Endothelial cell of umbilical vein (primary cell): ENCODE measurements around the gene CEMIP. TPM values are rescaled to one million over a fixed set of nuclear protein-coding genes. Genes with fewer than 3 reads are reported as not detected.

Experiments
- BruUV-seq: library from RNA; stranded (reverse); fragments of 400-500 nt; replicated peaks from 2 replicates; lab custom pipeline; 2021; lab: Mats Ljungman, UMichigan
- CTCF ChIA-PET: fragments of 300-600, 350-600 bp; sonication (Branson Sonifier 250); formaldehyde crosslinking; loops from one replicate; lab custom pipeline; 2021; ENCODE audit warnings: antibody characterized with exemption, inconsistent platforms; lab: Charles Lee
- POLR2A ChIA-PET: fragments of 300-600, 350-600 bp; sonication (Branson Sonifier 250); formaldehyde crosslinking; loops from one replicate; lab custom pipeline; 2021; ENCODE audit warnings: antibody characterized with exemption, inconsistent platforms; lab: Charles Lee
- DNase-seq: peaks from one replicate; pipeline ENCODE4 v3.0.0-alpha.2; 2011; ENCODE audit warnings: low read depth, low spot score
- FAIRE-seq: peaks from 2 replicates; lab custom pipeline; 2011; peaks lifted over from hg19 to GRCh38; lab: Jason Lieb, UNC
- H2AFZ ChIP-seq: 2 replicates; pipeline ENCODE4 v1.6.0; 2012; ENCODE audit warnings: low read depth, low read length, control low read depth, inconsistent platforms
- H3K27ac ChIP-seq: 2 replicates; pipeline ENCODE4 v1.5.1; 2011; ENCODE audit warnings: low read depth, mild to moderate bottlenecking, control low read depth, low read length, moderate library complexity; ENCODE audit not compliant: insufficient read depth
- H3K27me3 ChIP-seq, 2 experiments: 2 replicates each; pipeline versions ENCODE4 v1.6.0 to v1.6.1; 2011; ENCODE audit warnings: low read length in 2 of 2, mixed read lengths in 1 of 2; ENCODE audit not compliant: control insufficient read depth in 2 of 2, insufficient read depth in 2 of 2
- H3K36me3 ChIP-seq, 2 experiments: 2 replicates in 1 of 2; 3 replicates in 1 of 2; pipeline ENCODE4 v1.5.1; 2011; ENCODE audit warnings: low read length in 2 of 2, mild to moderate bottlenecking in 1 of 2, moderate library complexity in 1 of 2; ENCODE audit not compliant: control insufficient read depth in 2 of 2, insufficient read depth in 2 of 2; ENCODE audit errors: extremely low read depth in 1 of 2
- H3K4me1 ChIP-seq: 3 replicates; pipeline ENCODE4 v1.5.1; 2011; ENCODE audit warnings: mild to moderate bottlenecking, low read length; ENCODE audit not compliant: control insufficient read depth, insufficient read depth; ENCODE audit errors: extremely low read depth
- H3K4me2 ChIP-seq: 2 replicates; pipeline ENCODE4 v1.6.1; 2011; ENCODE audit warnings: low read length, control low read depth, mixed read lengths; ENCODE audit not compliant: insufficient read depth
- H3K4me3 ChIP-seq, 3 experiments: fragments of 200-600 bp in 1 of 3; sonication (generic), shearing (Covaris generic) in 1 of 3; replicated peaks in 1 of 3; 2 replicates each; pipeline ENCODE4 v1.5.1; 2011 to 2016; ENCODE audit warnings: control low read depth in 3 of 3, low read length in 3 of 3, mild to moderate bottlenecking in 2 of 3, inconsistent platforms in 1 of 3, low read depth in 1 of 3, moderate library complexity in 1 of 3; ENCODE audit not compliant: insufficient read depth in 1 of 3
- H3K79me2 ChIP-seq: 2 replicates; pipeline ENCODE4 v1.6.0; 2012; ENCODE audit warnings: low read length, inconsistent platforms; ENCODE audit not compliant: control insufficient read depth, insufficient read depth
- H3K9ac ChIP-seq: replicated peaks from 2 replicates; pipeline ENCODE3; 2011; ENCODE audit warnings: low read length, control low read depth; ENCODE audit not compliant: insufficient read depth; ENCODE audit errors: extremely low read depth
- H3K9me1 ChIP-seq: replicated peaks from 3 replicates; pipeline ENCODE4 v1.6.0; 2011; ENCODE audit warnings: mild to moderate bottlenecking, low read length; ENCODE audit not compliant: control insufficient read depth, insufficient read depth; ENCODE audit errors: extremely low read depth
- H3K9me3 ChIP-seq: replicated peaks from 2 replicates; pipeline ENCODE4 v1.5.1; 2012; ENCODE audit warnings: low read length, inconsistent platforms; ENCODE audit not compliant: control insufficient read depth, insufficient read depth
- H4K20me1 ChIP-seq: replicated peaks from 2 replicates; pipeline ENCODE3; 2011; ENCODE audit warnings: mild to moderate bottlenecking, low read length; ENCODE audit not compliant: control insufficient read depth, insufficient read depth; ENCODE audit errors: extremely low read depth
- GATA2 ChIP-seq: IDR thresholded peaks from 2 replicates; pipeline ENCODE4 v1.7.0; 2011; ENCODE audit warnings: low read depth, mild to moderate bottlenecking, moderate library complexity, mixed read lengths, low read length; ENCODE audit not compliant: insufficient read length, insufficient read depth
- JUN ChIP-seq: IDR thresholded peaks from 2 replicates; pipeline ENCODE4 v1.6.1; 2011; ENCODE audit warnings: borderline replicate concordance, low read depth; ENCODE audit not compliant: insufficient read length, insufficient read depth
- dilution Hi-C: fragments of 300-500 bp; cut with MboI; formaldehyde crosslinking; loops from one replicate; pipeline ENCODE4 v1.15.0; 2019; ENCODE audit warnings: low sequenced_read_pairs; ENCODE audit not compliant: extremely low pct_ligation_motif_present
- intact Hi-C: fragments of 100-400 bp; cut with micrococcal nuclease; formaldehyde crosslinking; loops from one replicate; pipeline ENCODE4 v1.10.0; 2022
- polyA plus RNA-seq, 4 experiments: library from polyadenylated mRNA; depleted of rRNA in 3 of 4; stranded (reverse) in 3 of 4; unstranded in 1 of 4; fragments of >200 nt; gene quantifications; 2 replicates each; pipeline versions ENCODE4 v1.2.1 to v1.2.3, GENCODE V29; 2011 to 2012; ENCODE audit warnings: missing spikeins in 1 of 4
- total RNA-seq: library from RNA; stranded (reverse); gene quantifications from 2 replicates; pipeline ENCODE4 v1.2.3, GENCODE V29; 2021
- TF ChIP-seq, protein P1 (sequence below): IDR thresholded peaks from 2 replicates; pipeline ENCODE4 v1.6.1; 2011; ENCODE audit not compliant: insufficient read depth, insufficient read length

CEMIP gene
- total and polyA plus RNA-seq, 2 donors (not counting 3 experiments of a cell fraction or from before 2014, with no cell fraction given), result 0.01 TPM; not detected in 1

DNA sequence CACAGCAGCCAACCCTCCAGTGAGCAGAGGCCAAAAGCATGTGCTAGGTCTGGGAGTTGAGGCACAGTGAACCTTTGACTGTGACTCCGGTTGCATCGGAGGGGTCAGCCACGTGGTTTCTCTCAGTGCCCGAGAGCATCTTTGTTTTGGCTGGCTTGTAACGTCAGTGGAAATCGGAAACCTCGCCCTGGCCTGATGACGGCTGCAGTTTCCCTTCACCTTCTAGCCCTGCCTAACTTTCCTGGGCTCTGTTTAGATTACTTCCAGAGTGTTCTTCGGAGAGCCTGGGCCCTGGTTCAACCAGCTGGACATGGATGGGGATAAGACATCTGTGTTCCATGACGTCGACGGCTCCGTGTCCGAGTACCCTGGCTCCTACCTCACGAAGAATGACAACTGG, 153.8 kb downstream of the CEMIP start:
- peaks cover 18% of the 10 kb centered on the region for H3K4me1 ChIP-seq
- intact Hi-C loops, result loop anchor here (10.0 kb wide), 1 partner anchor 1048 kb away; no protein-coding TSS in a partner anchor

GRCh38 chr15:80934761-80935221, 155.6 kb downstream of the CEMIP start:
- intact Hi-C loops (loop anchor here (2.0 to 10.0 kb wide), 2 partner anchors 36 to 1050 kb away; no protein-coding TSS in a partner anchor), dilution Hi-C loops (no loop called here)
- POLR2A ChIA-PET, result interaction anchor here (0.5 kb wide), 1 partner anchor 66 kb away, joined by 3 read pairs; the partner anchor contains the start of gene TLNRD1

More for the DNA sequence above, 153.8 kb downstream of the CEMIP start:
- Histone ChIP-seq H3K4me2 (no peak overlapping the region), H3K27me3 (no peaks in the 10 kb centered on the region), H3K79me2 (no peaks in the 10 kb centered on the region), H2AFZ (no peak overlapping the region), H3K9me1 (no peaks in the 10 kb centered on the region), H4K20me1 (no peaks in the 10 kb centered on the region), H3K27ac (no peak overlapping the region), H3K9ac (no peak overlapping the region), H3K9me3 (no peaks in the 10 kb centered on the region), H3K36me3 (no peaks in the 10 kb centered on the region), H3K4me3 (no peak overlapping the region)
- peak; percentile 6 for DNase-seq
- dilution Hi-C loops, result no loop called here
- POLR2A ChIA-PET, result no interaction called here
- CTCF ChIA-PET, result no interaction called here
- FAIRE-seq, result peak; percentile 43
- BruUV-seq, result no TSS peak
- TF ChIP-seq, protein P1, sequence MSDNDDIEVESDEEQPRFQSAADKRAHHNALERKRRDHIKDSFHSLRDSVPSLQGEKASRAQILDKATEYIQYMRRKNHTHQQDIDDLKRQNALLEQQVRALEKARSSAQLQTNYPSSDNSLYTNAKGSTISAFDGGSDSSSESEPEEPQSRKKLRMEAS, result peak; percentile 36
- TF ChIP-seq GATA2, result no peak

More at GRCh38 chr15:80934761-80935221, 155.6 kb downstream of the CEMIP start:
- H2AFZ ChIP-seq, result no peak overlapping the region
- no peaks in the 10 kb centered on the region for H3K9me3 ChIP-seq
- peak overlapping the region; percentile 43 for H3K4me2 ChIP-seq
- H3K9me1 ChIP-seq, result no peaks in the 10 kb centered on the region
- H3K27me3 ChIP-seq, result no peaks in the 10 kb centered on the region
- H3K27ac ChIP-seq, result peak overlapping the region; percentile 63
- H3K4me3 ChIP-seq, result no peak overlapping the region
- no peaks in the 10 kb centered on the region for H3K79me2 ChIP-seq
- H3K36me3 ChIP-seq, result no peaks in the 10 kb centered on the region
- peak; percentile 93 for FAIRE-seq
- peak; percentile 72 for TF ChIP-seq JUN
- peak; percentile 67 for TF ChIP-seq GATA2
- TF ChIP-seq, protein P1, result no peak
- peak; percentile 63 for DNase-seq
- peaks cover 18% of the 10 kb centered on the region for H3K4me1 ChIP-seq
- H3K9ac ChIP-seq, result no peak overlapping the region
- CTCF ChIA-PET, result interaction anchor here (0.9 to 2.0 kb wide), 7 partner anchors 9 to 331 kb away, joined by 3 to 10 read pairs (median 7); no protein-coding TSS in a partner anchor
- no TSS peak for BruUV-seq
- H4K20me1 ChIP-seq, result no peaks in the 10 kb centered on the region
